Bronchus fibroblast of lung (primary cell): ENCODE measurements around the gene DEFB119. TPM values are rescaled to one million over a fixed set of nuclear protein-coding genes. Genes with fewer than 3 reads are reported as not detected.

ENCODE experiments used
- total RNA-seq: library from RNA; depleted of rRNA; stranded (reverse); fragments of >200 nt; gene quantifications from 2 replicates; pipeline ENCODE4 v1.2.3, GENCODE V29; 2015

DEFB119 gene, protein sequence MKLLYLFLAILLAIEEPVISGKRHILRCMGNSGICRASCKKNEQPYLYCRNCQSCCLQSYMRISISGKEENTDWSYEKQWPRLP
- total RNA-seq = not detected in 2 replicates

DNA sequence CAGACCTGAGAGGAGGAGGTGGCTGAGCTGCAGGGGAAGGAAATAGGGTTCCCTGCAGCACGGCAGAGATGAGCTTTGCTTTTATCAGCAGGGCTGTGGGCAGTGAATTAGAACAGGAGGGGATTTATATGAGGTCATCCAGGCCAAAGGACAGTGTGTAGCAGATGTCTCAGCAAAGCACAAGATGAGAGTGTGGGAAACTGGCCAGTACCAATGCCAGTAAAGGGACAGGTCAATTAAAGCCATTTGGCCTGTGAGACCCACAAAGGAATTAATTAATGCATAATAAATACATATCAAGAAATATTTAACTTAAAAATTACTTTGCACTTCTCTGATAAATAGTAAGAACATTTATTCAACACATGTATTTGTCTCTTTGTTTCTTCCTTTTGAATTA, at the start of gene DEFB119:
Gene DEFB119 (minus strand): TSS at position 101 of the 400 bp plus-strand sequence. CDS start 107 bp downstream, outside the sequence.

DNA sequence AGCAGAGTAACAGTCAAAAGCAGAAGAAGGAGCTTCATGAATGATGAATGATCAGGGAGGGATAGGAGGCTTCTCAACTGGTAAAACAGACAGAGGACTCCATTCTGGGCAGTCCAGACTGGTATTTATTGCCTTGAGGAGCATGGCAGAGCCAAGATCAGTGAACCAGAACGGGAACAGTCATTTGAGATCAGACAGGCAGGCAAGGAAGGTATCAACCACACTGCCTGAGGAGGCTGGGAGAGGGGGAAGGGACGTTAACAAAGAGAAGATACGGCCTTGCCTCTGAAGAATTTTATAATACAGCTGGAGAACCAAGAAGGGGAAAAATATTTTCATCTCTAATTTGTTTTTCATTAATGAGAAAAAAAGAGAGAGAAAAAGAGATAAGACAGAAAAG, 15.7 kb upstream of the DEFB119 start, which contains the start of gene DEFB121:
Gene DEFB121 (minus strand): TSS at position 101 of the 400 bp plus-strand sequence. CDS start 63 bp downstream, at position 38.

DNA sequence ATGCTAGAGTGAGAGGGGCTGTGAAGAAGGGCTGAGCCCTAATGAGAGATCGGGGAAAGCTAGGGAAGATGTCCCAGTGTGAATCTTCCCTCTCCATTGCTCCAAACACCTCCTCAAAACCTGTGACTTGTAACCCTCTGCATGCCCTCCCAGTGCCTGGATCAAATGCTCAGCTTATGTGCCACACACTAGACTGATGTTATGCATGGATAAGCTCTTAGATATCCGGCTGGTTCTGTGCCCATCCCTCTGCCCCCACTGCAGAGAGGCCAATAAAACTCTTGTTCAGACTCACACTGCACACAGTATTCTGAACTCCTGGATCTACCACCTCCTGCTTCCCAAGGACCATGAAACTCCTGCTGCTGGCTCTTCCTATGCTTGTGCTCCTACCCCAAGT, 22.1 kb downstream of the DEFB119 start, which contains the start of gene DEFB118:
Gene DEFB118 (plus strand): TSS at position 301 of the 400 bp plus-strand sequence. CDS start 50 bp downstream, at position 351.

Other genes with a start within 250 kb of the DEFB119 start
- not detected in 2 replicates for gene DEFB115, start 132.9 kb downstream of the DEFB119 start, total RNA-seq
- not detected in 2 replicates for gene DEFB116, start 82.0 kb downstream of the DEFB119 start, total RNA-seq
- not detected in 2 replicates for gene DEFB118, start 22.0 kb downstream of the DEFB119 start, total RNA-seq
- not detected in 2 replicates for gene DEFB121, start 15.6 kb upstream of the DEFB119 start, total RNA-seq
- gene DEFB123, start 50.0 kb upstream of the DEFB119 start, total RNA-seq = not detected in 2 replicates
- not detected in 2 replicates for gene DEFB124, start 84.5 kb upstream of the DEFB119 start, total RNA-seq
- gene REM1, start 84.7 kb upstream of the DEFB119 start, total RNA-seq = not detected in 2 replicates
- gene HM13, start 123.9 kb upstream of the DEFB119 start, total RNA-seq = 70.8 and 89.3 TPM in 2 replicates
- gene ID1, start 214.7 kb upstream of the DEFB119 start, total RNA-seq = 370 and 375 TPM in 2 replicates
- not detected in 2 replicates for gene COX4I2, start 247.3 kb upstream of the DEFB119 start, total RNA-seq